Measurements from ENCODE around the gene SEMA3D.

The SEMA3D gene

DNA sequence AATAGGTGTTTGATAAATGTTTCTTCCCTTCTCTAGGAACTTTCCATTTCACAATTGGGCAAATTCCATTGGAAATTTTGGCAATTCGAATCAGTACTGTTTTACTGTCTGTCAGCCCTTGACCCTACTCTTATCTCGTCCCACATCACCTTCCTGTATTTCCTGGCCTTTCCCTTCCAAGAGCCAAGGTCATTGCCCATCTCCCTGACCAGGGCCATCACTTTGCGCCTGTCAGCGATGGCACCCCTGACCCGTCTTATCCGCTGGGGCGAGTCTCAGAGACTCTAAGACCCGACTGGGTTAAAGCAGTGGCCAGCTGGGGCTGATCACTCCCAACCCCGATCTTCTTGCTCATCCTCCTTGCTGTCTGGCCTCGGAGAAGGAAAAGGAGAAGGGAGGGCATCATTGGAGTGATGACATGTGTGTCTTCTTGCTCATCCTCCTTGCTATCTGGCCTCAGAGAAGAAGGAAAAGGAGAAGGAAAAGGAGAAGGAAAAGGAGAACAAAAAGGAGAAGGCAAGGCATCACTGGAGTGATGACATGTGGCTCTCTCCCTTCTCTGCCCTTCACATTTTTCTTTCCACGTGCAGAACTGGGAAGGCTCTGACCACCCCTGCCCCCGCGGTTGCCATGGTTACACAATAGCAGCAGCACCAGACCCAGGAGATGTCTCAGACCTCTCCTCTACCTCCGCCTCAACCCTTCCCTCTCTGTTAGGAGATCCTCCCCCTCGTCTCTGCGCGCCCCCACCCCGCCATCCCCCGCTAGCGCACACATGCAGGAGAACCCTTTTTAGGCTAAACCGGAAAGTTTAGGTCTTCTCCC lies 2.0 kb downstream of the SEMA3D start:
- no peak for DNase-seq (ENCODE audit: low read depth in 2 of 2)

DNA sequence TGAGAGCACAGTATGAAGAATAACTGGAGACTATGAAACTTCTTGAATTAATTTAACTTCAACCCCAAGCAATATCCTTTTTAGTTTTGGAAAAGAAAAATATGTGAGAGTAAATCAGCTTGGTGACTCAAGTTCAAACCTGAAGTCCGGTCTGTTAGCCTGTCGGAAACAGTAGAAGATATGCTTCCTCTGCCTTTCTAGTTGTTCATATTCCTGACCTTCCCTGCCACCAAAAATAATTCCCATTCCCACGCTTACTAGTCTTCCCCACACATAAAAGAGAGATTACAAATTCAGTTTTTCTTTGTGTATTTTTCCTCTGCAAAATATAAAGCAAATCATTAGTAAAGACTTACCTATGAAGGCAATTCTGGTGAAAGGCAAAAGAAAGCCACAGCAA lies 3.6 kb downstream of the SEMA3D start:
- no peak for DNase-seq (ENCODE audit: low read depth in 2 of 2)

DNA sequence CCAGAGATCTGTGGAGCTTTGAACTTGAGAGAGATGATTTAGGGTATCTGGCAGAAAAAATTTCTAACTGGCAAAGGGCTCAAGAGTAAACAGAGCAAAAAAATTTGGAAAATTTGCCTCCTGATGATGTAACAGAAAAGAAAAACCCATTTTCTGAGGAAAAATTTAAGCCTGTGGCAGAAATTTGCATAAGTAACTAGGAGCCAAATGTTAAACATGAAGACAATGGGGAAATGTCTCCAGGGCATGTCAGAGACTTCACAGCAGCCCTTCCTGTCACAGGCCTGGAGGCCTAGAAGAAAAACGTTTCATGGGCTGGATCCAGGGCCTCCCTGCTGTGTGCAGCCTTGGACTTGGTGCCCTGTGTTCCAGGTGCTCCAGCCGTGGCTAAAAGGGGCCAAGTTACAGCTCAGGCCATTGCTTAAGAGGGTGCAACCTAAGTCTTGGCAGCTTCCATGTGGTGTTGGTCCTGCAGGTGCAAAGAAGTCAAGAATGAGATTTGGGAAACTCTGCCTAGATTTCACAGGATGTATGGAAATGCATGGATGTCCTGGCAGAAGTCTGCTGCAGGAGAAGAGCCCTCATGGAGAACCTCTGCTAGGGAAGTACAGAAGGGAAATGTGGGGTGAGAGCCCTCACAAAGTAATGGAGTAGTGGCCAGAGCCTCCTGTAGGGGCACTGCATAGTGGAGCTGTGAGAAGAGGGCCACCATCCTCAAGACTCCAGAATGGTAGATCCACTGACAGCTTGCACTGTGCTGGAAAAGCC lies 8.1 kb downstream of the SEMA3D start:
- DNase-seq (ENCODE audit: low read depth in 2 of 2): no peak

DNA sequence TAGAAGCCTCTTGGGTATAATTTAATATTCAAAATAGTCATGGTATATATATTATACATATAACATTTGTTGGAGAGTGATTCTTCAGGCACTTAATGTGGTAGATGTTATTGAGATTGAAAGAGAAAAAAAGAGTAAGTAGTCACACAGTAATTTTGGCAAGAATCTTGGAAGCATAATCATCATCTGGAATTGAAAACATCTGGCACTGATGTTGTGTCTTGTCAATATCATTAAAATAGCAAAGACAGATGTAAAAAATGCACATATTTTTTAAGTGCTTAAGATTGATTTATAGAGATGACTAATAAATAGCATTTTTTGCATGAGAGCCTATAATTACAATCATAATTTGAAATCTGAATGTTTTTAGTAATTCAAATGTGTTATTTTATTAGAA lies 9.5 kb downstream of the SEMA3D start:
- DNase-seq (ENCODE audit: low read depth in 2 of 2): no peak

DNA sequence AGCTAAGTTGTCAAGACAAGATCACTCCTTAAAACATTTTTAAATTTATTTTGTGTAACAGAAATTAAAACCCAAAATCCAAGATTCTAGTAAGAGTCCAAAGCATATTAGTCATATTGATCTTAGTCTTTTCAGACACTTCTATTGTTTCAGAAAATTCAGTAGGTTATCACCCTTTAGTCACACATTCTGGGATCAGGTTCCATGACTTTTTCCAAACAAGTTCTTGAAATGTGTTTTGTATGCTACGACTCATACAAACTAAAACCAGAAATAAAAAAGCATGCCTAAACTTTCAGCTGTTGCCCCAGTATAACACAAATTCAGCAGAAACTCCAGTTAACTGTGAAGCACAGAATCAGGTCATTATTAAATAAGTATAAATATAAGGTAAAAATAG lies 10.7 kb downstream of the SEMA3D start:
- no peak for DNase-seq (ENCODE audit: low read depth in 2 of 2)

DNA sequence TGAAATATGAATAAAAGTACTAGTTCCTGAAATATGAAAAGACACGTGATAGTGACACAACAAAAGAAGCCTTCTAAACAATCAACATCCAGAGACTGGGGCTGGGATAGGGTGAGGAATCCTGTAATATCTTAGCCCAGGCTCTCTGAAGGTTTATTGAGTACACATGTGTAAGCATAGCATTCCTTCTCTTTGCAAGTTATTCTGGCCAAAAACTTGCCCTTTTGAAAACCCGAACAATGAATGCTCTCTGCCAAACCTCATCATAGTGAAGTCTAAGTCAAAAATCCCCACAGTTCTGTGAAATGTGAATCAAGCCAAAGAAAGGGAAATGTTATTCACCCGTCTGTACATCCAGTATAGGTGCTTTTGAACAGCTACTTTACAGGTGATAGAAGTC lies 11.6 kb downstream of the SEMA3D start:
- DNase-seq (ENCODE audit: low read depth in 2 of 2): no peak

DNA sequence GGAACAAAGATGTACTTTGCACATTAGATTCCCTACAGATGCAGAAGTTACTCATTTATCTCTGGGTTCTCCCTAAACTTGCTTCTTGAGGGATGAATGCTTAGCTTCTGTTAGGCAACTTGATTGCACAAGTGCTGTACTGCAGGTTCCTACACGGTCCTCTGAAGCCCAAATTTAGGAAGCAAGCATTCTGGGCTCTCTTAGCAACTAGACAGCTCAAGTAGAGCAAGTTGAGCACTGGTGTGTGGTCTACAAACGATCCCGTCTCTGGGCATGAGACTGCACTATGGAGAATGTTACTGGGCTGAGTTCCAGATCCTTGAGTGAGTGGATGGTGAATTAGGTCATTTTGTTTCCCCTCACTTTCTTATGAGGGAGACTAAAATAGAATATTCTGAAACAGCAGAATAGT lies 14.3 kb downstream of the SEMA3D start:
- no peak for DNase-seq (ENCODE audit: low read depth in 2 of 2)

DNA sequence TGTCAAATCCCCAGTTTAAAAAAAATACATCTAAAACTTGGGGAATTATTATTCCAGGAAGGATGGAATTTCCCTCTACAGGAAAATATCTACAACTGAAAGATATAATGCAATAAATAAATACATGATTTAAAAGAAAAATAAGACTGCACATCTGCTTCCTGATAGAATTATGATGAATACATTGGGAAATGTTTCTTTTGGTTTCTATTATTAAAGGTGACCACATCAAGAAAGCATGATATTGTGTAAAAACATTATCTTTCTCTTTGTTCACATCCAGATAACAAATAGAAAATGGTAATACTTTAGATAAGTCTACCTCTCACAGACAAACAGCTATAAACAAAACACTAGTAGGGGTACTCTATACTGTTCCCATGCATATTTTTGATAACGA lies 19.2 kb downstream of the SEMA3D start:
- DNase-seq (ENCODE audit: low read depth in 2 of 2): no peak

DNA sequence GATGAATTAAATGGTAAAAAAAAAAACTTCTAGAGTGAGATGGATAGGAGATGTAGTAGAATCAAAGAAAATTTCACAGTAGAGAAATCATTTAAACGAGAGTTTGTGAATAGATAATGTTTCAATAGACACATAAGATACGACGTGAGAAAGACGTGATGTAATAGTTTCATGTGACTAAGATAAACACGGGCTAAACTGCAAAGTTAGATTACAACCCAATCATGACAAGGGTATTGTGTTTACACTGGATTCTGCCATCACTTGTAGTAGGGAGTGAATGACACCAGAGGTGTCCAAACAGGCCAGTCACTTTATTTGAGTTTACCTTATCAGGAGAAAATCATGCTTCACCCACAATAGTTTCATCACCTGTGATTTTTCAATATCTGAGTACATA lies 21.6 kb downstream of the SEMA3D start:
- no peak for DNase-seq (ENCODE audit: low read depth in 2 of 2)

DNA sequence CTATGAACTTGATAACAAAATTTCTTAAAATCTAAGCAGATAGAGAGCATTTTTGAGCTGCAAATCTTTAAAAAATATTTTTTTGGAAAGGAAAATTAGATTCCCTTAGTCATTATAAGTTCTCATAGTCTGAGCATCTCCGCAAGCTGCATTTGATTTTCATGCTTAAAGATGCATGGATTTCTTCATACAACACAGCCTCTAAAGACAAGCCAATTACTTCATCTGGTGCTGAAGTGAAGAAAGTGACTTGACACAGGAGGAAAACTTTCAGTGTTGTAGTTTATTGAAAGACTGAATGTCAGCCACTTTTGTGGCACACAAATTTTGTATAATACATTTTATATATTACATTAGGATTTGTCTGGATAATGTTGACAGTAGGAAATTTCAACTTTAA lies 22.5 kb downstream of the SEMA3D start:
- no peak for DNase-seq (ENCODE audit: low read depth in 2 of 2)

DNA sequence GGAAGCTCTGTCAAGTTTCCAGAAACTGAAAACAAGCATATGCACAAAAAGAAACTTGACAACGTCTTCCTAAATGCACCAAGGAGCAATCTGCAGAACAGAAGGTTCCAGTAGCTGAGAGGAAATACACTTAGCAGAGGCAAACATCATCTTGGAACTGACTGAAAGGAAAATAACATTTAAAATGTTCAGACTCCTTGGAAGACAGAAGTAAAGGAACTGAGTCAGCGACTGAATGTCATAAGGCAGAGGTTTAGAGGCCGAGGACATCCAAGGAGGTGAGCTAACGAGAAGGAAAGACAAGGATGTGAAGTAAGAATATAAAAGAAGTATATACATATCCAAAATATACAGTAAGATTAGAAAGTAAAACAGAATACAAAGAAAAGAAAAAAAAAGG lies 24.1 kb downstream of the SEMA3D start:
- no peak for DNase-seq (ENCODE audit: low read depth in 2 of 2)

DNA sequence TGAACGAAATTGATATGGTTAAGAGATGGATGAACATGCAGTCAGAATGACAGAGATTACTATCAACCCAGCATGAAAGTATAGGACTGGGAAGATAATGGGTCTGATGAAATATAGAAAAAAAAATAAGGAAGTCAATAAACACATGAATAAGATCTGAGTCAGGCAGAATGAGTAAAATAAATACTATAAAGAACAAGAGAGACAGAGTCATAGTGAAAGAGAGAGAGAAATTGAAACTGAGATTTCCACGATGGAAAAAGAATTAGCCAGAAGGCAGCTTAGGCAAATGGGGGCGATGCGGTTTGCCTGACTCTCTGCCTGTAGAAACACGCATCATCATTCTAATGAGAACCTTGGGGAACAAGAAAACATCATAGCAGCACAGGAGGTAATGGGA lies 26.6 kb downstream of the SEMA3D start:
- no peak for DNase-seq (ENCODE audit: low read depth in 2 of 2)

DNA sequence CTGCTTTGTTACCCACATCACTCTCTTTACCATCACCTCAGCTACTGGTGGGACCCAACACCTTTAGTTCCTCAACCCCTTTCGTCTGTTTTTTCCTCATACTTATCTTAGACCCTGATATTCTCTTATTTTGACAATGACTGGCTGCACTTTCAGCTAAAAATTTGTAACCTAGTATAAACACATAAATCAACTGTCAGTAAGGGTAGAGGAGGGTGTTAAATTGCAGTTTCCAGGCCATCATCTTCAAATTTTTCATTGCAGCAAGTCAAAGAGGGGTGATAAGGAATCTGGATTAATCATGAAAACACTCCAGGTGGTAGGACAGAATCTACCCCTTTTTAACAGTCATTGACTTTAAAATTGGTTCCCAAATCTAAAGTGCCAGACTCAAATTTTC lies 27.9 kb downstream of the SEMA3D start:
- DNase-seq (ENCODE audit: low read depth in 2 of 2): no peak

DNA sequence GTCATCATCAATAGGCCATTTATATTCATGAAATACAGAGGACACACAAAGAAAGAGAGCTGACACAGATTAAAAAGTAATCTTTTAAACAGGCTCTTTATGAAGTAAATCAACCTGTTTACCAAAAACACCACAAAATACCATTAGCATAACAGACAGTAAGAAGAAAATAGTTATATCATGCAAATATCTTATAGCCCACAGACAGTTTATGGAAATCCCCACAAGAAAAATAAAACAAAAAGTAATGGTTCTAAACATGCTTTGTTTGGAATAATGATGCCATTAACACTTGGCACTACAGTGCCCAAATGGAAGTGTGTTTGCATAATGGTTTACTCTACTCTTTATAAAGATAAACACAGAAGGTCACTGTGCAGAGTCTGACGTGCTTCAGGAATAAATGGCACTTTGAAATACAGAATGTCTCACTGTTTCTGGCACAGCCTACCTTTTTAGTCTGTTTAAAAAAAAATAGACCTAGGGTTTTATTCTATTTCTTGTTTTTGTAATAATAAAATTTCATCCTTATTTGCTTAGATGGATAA lies 30.1 kb downstream of the SEMA3D start:
- DNase-seq (ENCODE audit: low read depth in 2 of 2): no peak

DNA sequence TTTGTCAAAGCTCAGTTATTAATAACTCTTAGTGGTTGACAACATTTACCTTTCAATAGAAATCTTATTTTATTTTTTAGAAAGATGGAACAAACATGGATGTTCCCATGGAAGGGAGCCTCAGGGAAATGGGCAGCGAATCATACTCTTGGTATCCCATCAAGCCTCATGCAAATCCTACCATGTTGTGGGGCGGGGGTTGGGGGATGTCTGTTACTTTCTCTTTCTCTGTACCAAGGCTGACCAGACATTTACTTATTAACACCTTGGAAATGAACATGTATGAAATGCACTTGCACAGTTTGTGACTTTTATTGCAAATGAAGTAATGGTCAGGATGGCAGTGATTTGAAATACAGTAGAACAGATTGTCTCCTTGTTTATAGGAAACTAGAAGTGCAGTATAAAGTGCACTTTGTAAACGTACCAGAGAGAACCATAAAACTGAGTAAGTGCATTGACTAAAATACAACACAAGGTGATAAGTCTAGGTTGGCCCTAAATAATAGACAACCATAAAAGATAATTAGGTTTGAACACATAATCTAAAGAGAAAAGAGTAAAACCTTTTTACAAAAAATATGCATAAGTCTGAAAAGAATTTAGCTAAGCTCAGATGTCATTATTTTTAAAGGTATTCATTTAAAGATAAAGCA lies 32.4 kb downstream of the SEMA3D start:
- no peak for DNase-seq (ENCODE audit: low read depth in 2 of 2)

DNA sequence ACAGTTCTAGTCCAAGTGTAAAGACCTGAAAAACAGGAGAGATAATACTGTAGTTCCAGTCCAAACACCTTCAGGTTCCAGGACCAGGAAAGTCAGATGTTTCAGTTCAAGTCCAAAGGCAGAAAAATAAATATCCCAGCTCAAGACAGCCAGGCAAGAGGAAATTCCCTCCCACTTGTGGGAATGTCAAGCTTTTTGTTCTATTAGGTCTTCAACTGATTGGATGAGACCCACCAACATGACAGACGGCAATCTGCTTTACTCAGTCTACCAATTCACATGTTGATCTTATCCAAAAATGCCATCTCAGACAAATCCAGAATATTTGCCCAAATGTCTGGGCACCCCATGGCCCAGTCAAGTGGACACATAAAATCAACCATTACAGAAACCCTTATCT lies 33.1 kb downstream of the SEMA3D start:
- DNase-seq (ENCODE audit: low read depth in 2 of 2): no peak

DNA sequence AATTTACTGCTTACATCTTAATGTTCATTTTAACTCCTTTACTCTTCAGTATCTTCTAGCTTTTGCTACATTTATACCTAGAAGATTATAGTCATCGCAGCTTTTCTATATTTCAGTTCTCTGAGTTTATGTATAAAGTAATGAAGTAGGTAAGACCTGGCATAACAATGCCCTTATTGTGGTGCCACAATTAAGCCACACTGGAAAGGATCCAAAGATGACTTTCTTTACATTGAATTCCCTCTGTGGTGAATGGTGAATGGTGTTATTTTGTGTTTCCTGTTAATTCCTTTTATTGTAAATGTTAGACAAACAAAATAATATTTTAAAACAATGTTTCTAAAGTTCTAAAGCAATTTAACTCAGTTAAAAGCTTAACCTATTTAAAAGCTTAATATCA lies 36.2 kb downstream of the SEMA3D start:
- no peak for DNase-seq (ENCODE audit: low read depth in 2 of 2)

DNA sequence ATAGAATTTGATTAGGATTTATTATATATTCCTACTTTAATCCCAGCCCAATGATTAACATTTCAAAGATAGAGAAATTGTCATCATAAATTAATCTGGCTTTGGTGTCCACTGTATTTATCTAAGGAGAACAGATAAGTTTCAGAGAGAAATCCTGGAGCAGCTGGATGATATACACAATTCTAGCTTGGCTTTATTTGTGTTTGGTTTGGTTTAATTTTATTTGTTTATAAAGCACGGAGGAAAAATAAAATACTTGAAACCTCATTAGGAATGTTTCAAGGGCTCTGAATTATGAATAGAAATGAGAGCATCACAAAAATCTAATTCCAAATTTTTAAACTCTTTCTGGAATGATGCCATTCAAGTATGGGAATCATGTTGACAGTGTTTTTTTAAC lies 42.1 kb downstream of the SEMA3D start:
- no peak for DNase-seq (ENCODE audit: low read depth in 2 of 2)

DNA sequence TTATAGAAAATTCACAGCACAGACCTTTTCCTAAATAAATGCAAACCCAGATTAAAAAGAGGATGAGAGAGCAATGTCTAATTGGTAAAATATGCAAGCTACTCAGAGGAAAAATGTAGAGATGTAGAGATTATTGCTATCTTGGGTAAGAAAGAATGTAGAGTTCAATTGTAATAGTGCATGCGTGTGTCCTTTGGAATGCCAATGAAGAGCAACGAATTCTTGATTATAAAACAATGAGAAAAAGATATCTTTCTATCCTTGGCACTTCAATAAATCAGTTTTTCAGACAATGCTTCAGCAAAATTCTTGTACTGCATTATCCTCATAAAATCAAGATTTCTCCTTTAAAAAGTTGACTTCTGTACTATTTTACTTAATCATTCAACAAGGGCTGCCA lies 50.9 kb downstream of the SEMA3D start:
- no peak for DNase-seq (ENCODE audit: low read depth in 2 of 2)

DNA sequence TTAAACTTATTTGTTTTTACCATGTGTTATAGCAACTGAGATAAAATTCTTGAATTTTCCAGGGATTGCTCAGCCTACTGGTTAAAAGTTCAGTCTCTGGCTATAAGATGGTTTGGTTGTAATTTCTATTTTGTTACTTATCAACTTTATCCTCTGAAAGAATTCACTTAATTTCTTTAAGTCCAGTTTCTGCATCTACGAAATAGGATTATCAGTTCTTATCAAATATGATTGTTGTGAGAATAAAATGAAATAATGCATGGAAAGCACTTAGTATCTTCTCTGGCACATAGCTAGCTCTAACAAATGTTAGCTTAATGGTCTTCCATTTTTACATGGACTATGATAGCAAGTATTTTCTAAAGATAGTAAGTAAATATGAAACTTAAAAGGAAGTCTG lies 53.3 kb downstream of the SEMA3D start:
- DNase-seq (ENCODE audit: low read depth in 2 of 2): no peak

DNA sequence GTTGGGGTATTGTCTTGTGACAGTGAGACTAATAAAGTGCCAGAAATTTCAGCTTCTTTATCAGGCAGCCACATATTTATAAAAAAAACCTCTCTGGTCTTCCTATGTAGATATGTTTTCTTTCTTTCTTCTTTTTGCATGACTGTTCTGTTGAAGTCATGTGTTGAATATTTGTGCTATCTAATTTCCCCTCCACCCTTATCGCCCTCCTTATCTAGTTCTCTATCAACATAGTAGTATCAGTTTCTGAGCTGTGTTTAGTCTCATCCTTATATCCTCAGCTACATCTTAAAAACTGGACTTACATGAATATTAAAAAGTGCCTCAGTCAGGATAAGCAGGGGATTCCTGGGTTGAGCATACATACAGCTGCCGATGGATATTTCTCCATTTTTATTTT lies 53.9 kb downstream of the SEMA3D start:
- no peak for DNase-seq (ENCODE audit: low read depth in 2 of 2)

DNA sequence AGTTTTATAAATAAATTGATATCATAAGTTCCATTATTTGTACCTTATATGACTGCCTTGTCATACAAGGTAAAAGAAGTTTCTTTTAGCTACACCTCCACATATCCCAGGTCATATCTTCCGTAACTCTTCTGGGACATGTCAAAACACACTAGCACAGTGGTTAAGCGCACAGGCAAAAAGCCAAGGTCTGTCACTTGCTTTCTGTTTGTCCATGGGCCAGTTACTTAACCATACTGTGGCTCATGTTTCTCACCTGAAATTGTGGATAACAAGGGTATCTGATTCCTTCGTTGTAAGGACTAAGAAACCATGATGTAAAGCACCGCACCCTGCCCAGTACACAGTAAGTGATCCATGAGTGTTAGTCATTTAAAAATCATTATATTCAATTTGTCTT lies 56.2 kb downstream of the SEMA3D start:
- DNase-seq (ENCODE audit: low read depth in 2 of 2): no peak

DNA sequence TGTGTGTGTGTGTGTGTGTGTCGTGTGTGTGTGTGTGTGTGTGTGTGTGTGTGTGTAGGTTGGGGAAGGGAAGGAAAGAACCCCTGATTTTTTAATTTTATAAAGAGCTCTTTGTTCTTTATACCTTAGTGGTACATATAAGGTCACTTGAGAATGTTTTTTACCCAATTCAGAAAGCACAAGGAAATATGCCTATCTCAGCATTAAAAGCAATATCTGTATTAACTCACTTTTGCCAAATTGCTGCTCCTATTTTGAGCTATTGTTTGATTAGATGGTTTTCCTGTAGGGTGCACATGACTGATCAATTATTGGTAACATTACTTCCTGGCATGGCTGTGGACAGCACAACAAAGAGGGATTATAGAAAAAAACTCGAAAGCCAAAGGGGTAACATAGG lies 60.5 kb downstream of the SEMA3D start:
- DNase-seq (ENCODE audit: low read depth in 2 of 2): no peak
